NCI-H460 (cell line): Measurements from ENCODE around the gene AXIN2. TPM values are rescaled to one million over a fixed set of nuclear protein-coding genes. Genes with fewer than 3 reads are reported as not detected.

Experiments
- DNase-seq: peaks from one replicate; pipeline ENCODE4 v3.0.0-alpha.2; 2016; ENCODE audit warnings: low read depth; ENCODE audit errors: extremely low read depth
- polyA plus RNA-seq: library from polyadenylated mRNA; depleted of rRNA; stranded (reverse); fragments of >200 nt; gene quantifications from 2 replicates; pipeline ENCODE4 v1.2.3, GENCODE V29; 2014; cell fraction: nucleus; rRNA removed
- total RNA-seq: library from RNA; depleted of rRNA; stranded (reverse); fragments of >200 nt; shearing (Covaris generic); gene quantifications from 2 replicates; pipeline ENCODE4 v1.2.3, GENCODE V29; 2014; rRNA removed

The AXIN2 gene, protein sequence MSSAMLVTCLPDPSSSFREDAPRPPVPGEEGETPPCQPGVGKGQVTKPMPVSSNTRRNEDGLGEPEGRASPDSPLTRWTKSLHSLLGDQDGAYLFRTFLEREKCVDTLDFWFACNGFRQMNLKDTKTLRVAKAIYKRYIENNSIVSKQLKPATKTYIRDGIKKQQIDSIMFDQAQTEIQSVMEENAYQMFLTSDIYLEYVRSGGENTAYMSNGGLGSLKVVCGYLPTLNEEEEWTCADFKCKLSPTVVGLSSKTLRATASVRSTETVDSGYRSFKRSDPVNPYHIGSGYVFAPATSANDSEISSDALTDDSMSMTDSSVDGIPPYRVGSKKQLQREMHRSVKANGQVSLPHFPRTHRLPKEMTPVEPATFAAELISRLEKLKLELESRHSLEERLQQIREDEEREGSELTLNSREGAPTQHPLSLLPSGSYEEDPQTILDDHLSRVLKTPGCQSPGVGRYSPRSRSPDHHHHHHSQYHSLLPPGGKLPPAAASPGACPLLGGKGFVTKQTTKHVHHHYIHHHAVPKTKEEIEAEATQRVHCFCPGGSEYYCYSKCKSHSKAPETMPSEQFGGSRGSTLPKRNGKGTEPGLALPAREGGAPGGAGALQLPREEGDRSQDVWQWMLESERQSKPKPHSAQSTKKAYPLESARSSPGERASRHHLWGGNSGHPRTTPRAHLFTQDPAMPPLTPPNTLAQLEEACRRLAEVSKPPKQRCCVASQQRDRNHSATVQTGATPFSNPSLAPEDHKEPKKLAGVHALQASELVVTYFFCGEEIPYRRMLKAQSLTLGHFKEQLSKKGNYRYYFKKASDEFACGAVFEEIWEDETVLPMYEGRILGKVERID
- total RNA-seq = 0.02 and 0.06 TPM in 2 replicates
- 0.25 and 0.31 TPM in 2 replicates for polyA plus RNA-seq

DNA sequence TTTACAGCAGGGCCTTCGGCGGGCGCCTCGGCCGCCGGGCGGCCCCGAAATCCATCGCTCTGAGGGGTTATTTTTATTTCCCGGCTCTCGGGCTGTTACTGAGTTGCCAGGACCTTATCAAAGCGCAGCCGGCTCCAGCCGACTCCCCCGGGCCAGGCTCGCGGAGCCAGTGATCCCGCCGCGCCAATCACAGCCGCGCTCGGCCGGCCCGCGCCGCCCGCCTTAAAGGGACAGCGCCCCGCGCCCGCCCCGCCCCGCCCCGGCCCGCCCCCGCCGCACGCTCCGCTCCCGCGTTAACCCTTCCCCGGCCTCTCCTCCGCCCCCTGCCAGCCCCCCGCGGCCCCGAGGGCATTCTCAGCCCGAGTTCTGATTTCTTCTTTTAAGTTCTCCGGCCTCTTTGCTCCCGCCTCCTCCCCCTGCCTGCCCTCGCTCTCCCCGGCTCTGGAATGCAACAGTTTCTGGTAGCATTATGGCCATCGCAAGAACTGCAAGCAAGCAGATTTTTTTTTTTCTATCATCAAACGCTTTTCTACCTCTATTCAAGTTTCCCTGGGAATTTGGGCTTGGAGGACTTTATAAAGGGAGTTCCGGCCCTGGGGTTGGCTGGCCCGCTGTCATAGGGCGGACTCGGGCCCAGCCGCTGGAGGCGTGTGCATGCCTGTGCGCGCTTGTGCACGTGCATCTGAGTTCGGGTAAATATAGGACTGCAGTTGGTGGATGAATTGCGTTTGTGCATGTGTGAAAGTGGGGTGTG, at the start of gene AXIN2:
AXIN2 (minus strand) TSS at position 197 of the 754 bp plus-strand sequence. CDS start 3,028 bp downstream, outside the sequence.
- DNase-seq = peak; percentile 74

DNA sequence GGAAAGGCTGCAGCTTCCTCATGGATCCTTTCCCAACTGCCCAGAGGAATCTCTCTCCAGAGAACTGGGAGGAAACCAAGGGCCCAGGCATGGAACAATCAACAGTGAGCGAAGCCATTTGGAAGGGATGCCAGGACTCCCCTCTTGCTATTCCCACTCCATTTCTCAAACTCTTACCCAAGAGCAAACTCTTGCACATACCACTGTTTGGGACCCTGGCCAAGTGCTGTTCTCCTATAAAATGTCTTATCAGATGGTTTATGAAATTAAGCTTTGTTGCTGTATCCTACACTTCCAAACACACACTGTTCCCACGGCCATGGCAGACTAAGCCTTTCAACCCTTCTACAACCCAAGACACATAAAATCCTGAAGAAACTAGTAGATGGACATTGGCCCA, 48.3 kb upstream of the AXIN2 start:
- no peak for DNase-seq

DNA sequence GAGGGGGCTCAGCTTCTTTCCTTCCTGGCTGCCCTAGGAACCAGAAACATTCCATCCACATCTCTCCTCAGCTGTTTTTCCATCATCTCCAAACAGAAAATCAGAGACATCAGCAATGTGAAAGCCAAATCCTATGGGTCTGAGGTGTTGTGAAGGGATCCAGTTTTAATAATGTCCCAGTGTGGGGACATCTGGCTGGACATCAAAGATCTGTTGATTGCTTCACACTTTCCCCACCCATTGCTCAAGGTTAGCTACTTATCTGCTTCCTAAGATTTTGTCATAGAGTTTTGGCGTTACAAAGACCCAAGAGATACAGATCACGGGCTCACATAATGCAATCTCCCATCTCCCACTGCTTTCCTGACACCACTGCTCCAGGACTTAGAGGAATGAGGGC, 47.8 kb upstream of the AXIN2 start:
- DNase-seq = no peak

DNA sequence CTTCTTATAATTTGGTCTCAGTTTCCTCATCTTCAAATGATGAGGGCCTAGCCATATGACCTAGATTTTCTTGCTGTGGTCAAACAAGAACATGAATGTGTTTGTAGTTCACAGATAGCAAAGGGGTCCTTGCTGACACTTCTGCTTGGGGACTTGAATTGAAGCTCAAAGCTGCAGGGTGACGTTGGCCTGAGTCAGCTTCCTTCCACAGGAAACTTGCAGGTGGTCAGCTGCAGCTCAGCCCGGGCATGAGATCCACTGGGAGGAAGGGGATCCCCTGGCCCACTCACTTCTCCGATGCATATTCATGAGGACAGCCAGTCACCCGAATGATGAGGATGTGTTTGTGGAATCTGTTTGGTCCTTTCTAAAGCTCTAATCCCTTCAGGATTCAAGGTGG, 42.6 kb upstream of the AXIN2 start:
- no peak for DNase-seq

DNA sequence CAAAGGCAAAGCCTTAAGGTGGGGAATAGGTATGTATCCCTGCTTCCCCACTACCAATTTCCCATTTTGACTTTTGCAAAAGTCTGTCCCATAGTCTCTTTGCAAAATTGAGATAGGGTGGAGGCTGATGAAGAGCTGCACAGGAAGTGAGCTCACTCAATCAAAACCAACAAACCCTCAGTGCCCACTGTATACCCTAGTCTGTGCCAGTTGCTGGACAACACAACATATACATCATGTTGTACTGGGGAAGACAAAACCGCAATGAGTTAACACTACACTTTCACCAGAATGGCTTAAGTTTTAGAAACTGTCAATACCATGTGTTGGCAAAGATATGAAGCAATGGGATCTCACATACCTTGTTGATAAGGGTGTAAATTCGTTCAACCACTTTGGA, 40.4 kb upstream of the AXIN2 start:
- DNase-seq = no peak

DNA sequence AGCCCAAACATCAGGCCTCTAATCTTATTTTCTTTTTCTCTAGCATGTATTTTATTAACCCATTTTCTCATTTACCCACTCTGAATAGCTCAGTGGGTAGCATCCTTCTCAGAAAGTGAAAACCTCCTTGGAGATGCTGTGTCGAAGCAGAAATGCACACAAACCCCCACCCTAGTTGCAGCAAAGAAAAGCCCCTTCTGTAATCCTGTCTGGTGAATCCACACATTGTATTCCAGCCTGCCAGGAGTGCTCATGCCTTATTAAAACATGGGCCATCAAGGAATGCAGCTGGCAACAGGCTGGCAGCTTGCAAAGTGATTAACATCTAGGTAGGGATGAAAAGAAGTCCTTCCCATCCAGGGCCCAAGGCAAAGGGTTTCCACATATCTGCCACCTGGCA, 39.7 kb upstream of the AXIN2 start:
- DNase-seq = no peak

DNA sequence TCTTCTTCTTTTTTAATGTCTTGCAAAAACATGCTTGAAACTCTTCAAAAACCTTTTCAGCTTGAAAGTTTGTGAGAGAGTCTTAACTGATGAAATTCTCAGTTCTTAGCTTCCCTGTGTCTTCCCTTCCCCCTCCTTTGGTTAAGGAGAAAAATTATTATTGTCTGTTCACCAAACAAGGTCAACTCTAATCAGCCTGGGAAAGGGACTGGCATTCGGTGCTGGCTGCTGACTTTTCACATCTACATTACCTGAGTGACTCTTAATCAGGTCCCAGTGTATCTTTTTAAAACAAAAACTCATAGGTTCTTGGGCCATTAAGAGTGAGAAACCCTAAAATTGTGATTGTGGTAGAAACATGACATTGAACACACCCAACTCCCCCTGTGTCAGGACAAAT, 39.1 kb upstream of the AXIN2 start:
- no peak for DNase-seq

DNA sequence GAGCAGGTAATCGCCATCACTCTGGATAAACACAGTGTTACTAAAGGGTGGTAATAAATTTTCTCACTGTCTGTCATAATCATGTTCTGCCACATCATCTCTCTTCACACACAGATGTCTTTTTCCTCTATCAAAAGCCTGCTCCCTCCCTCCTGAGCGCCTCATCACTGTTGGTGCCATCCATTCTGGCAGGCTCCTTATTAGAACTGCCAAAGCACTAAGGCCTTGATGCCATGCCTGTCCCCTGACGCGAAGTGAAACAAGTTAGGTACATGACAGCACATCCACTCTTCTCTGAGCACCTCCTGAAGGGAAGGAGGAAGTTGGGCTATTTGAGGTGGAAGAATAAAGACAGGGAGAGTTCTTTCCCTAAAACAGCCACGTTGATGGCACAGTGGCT, 38.2 kb upstream of the AXIN2 start:
- no peak for DNase-seq

DNA sequence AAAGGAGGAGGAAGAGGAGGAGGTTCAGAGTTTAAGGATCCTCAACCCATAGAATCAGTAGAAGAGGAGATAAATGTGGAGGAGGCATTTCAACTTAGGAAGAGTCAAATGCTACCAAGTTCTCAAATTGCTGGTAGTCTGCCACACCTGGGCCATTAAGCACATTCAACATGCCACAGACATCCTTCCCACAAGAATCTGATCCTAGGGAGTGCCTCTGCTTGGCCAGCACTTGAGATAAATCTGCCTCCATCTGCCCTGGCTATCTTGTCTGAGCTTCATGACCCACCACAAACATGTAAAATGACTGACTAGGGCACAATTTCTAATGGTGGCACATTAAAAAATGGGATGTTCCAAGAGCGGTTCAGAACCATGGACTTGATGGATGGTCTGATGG, 37.3 kb upstream of the AXIN2 start:
- no peak for DNase-seq

DNA sequence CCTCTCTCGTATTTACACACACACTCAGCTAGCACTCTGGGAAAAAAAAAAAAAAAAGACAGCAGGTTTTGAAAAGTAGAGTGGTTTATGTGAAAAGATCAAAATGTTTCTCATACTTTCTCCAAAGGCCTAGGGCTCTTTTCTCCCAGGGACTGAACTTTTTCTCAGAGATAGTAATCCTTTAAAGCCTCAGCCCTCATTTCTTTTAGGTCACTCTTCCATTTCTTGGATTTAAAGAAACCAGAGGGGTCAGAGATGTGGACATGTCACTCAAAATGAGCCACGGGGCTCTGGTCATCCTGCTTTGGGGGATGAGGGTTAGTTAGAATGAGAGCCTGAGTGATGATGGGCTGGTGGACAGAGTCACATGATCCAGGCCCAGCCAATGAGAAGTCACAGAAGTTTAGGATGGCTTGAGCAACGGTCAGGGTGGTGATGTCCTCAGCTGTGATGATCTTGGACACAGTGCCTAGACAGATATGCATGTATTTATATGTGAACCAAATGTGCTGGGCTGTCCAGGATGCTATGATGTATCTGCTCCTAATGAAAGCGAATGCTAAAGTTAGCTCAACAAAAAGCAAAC, 33.7 kb upstream of the AXIN2 start:
- no peak for DNase-seq

DNA sequence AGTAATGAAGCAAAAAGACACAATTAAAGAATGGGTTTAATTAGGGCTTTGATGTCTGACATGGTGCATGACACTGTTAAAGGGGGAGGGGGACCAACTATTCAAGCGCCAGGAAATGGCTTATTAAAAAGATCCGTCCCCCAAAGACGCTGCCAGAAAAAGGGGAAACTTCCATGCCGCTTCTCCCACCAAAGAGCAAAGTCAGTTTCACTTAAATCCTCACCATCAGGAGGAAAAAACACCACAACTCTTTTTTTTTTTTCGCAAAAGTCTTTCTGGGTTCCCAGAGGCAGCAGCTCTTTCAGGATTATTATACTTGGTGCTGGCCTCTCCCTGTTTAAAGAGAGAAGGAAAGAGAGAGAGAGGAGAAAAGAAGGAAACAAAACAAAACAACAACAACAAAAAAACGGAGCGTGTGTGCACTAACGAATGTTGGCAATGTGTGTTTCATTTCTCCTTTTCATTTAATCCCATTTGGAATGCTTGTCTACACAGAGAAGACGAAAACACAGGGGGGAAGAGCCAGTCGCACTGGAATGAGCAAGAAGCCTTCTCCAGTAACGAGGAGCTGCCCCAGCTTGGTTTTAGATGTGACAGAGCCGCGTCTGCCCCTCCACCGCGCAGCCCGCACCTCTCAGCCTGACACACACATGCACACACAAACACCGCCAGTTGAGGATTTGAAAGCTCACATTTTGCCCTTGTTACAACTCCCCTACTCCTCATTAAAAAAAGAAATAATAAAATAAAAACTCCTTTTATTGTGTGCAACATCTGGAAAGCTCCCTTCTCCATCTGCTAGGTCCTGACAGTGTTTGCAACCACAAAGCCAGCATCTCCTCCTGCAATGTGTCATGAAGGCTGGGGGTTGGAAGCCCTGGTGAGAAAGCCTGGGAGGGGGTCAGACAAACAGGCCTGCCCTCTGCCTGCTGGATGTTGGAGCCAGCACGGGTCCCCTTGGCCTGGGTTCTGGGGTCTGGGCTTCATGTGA, 32.7 kb upstream of the AXIN2 start:
- DNase-seq = no peak

DNA sequence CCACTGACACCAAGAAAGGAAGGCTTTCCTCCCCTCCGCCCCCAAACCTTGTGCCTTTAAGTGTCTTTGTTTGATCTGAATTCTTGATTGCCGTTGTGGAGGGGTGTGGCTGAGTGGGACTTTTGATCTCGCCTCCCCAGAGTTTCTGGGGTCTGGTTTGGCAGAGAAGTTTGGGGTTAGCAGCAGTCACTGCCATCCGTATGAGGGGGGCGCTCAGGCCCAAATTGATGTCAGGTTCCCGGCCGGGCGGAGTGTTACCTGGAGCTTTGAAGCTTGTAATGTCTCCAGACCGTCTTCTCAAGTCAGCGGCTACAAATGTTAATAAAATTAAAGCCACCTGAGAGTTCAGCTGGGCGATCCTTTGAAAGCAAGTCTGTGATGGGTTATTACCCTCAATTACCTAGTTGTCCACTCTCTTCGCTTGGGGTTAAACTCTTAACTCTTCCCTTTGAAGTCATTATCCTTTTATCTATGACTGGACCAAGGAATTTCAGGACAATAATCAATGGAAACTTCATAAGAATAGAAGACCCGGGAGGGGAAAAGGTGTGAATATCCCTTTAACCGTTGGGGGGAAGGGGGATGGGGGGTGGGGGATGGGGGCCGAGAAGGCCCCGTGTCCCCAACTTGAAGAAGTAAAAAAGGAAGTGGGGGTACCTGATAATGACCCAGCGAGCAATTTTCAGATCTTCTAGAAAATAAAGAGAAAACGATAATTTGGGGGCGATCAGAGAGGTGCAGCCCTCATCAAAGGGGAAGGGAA, 31.8 kb upstream of the AXIN2 start:
- no peak for DNase-seq

DNA sequence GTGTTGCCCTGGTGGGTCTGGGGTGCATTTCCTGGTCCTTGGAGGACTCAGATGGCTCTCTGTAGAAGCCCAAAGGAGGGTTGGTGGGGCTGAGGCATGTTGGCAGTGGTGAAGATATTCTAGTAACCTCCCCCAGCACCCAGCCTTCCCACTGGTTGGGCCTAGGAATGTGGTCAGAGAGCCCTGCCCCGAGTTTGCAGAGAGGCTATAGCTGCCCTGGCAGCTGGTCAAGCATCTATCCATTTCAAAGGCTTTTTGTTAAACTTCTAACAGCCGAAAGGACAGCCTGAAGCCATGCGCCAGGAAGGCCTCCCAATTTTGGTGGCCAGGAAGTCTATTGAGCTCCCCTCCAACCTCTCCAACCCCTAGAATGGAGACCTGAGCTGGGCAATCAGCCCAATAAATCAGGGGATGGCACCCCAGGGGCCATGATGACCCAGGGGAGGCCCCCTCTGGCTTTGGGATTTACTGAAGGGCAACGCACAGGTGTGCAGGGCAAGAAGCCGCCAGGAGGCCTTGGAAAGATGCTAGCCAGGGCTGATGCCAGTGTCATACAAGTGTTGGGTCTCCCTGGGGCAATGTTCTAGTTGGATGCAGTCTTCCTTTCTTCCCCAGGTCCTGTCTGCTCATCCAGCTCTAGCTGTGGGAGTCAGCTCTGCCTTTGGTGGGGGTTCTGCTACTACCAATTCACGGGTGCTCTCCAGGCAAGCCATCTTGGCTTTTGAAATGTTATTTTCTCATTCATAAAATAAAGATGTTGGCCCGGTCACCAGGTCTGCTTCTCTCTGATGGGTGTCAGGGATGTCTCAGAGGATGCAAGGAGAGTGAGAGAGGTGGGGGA, 30.9 kb upstream of the AXIN2 start:
- no peak for DNase-seq

DNA sequence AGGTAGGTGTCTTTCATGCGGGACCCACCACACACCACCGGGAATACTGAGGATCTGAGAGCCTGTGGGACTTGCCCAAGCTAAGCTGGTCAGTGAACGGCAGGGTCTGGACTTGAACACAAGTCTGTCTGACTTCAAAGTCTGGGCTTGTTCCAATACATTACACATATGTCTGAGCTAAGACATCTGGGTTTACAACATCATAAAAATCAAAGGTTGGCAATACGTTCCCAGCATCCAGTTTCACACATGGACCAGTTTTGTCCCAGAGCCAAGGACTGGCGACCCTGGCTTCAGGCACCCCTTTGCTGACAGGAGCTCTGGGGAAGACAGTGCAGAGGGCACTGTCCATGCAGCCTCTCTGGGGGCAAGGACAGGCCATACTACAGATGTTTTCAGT, 27.9 kb upstream of the AXIN2 start:
- no peak for DNase-seq

DNA sequence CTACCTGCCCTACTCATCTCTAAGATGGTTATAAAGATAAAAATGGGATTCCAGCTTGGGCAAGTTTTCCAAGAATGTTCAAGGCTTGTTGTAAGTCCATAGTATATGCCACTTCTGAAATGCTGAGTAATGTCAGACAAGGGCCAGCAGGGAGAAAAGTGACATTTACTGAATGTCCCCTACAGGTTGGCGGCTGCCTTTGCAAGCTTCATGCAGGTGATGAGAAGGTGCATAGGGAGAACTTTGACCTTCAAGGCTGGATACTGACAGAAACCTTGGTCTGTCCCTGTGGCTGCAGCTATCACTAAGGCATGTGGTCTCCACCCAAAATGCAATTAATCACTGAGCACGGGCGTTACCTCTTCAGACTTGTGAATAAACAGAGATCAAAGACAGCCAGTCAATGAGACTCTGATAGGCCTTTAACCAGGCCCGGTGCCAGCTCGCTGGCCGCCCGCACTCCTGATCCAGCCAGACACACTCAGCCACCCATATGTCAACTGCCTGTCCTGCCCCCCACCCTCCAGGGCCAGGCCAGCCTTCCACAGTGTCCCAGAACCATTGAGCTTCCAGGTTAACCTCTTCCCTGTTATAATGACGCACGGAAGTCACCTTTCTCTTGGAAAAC, 26.8 kb upstream of the AXIN2 start:
- peak; percentile 30 for DNase-seq

DNA sequence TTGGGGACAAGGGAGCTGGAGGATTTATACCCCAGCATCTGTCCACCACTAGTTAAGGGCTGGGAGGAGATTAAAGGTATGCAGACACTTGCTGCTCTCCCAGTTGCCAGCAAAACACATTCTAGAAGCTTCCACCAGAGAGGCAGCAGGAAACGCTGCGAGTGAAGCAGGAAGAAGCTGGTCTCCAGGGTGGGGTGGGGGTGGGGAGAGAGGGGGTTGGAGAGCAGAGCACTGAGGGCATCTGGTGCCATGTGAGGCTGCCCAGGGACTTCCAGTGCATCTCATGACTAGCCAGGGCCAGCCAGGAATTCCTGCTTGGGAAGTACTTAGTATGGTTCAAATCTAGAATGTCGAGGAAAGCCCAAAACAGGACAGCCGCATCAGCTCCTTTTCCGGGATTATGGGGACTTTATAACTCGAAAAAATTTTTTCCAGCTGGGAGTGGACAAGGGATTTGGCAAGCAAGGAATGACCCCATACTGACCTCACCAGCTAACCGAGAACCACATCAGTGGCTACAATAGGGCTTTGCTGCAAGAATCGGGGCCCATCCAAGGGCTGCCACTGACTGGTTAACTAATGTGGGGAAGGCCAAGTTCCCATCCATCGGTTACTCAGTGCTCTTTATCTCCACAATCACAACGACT, 26.2 kb upstream of the AXIN2 start:
- no peak for DNase-seq

DNA sequence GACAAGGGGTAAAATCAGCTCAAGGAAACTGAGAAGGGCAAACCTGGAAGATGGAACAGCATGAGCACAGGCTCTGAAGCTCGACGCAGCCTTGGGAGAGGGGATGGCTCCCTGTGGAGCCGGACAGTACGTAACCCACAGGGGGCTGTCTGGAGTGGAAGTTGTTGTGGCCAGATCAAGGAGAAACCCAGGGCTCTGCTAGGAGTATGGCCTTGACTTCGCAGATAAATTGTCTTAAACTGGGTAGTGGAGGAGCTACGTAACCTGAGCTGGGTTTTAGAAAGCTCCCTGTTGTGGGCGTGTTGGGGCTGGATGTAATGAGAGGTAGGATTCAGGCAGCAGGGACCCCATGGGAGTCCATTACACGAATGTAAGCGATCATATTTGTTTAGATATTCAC, 25.5 kb upstream of the AXIN2 start:
- DNase-seq = no peak
